GM21723 (cell line): ENCODE results near the gene HORMAD2.

Experiments
- ATAC-seq: cut with Tn5 transposase; IDR thresholded peaks from one replicate; pipeline ENCODE4 v1.9.1; 2021; ENCODE audit warnings: mild to moderate bottlenecking, moderate library complexity; ENCODE audit not compliant: unreplicated experiment

HORMAD2 gene

DNA sequence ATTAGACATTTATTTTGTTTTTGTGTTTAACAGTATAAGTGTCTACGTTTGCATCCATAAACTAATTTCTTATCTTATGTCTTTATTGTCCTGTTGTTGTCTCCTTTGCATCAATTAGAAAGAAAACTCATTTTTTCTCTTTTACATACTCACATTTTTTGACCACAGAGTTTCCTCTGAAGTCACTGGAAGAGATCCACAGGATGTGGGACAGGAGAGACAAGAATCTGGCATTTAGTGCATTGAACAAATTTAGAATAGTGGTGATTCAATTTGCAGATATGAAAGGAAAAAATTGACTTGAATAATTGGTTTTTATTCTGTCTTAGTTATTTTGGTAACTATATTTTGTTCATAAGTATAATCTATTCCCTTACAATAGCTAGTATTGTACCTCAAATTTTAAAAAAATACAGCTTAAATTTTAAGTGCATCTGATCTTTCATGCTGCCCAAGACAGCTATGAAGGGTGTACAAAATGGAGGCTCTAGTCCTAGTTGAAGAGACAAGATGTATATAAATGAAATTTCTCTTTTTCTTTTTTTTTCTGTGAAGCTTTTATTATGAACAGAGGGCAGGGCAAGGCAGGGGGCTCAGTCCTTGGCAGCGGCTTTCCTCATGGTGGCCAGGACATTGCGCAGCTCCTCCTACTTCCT, 24.4 kb downstream of the HORMAD2 start:
- ATAC-seq: no peak

- ATAC-seq: no peak
Measured at GRCh38 chr22:30105483-30105882, 25.2 kb downstream of the HORMAD2 start.

DNA sequence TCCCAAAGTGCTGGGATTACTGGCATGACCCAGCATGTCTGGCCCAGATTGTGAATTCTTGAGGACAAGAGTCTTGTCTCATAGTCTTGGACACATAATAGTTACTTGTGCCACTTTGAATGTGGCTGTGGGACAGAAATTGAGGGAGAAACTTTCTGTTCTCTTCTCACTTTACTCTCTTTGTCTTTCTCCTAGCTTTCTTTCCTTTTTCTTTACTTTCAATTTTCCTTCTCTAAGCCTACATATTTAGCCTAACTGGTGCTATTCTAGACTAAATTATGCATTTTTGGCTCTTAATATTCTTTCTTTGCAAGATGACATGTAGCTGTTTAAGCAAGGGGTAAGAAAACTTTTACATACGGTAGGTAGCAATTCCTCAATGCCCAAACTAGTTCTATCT, 33.2 kb downstream of the HORMAD2 start:
- ATAC-seq: no peak

- ATAC-seq: no peak
Measured at GRCh38 chr22:30114361-30114760, 34.1 kb downstream of the HORMAD2 start.

GRCh38 chr22:30115705-30116104, 35.4 kb downstream of the HORMAD2 start:
- ATAC-seq: no peak

- ATAC-seq: no peak
Measured at GRCh38 chr22:30116362-30117117, 36.3 kb downstream of the HORMAD2 start.

DNA sequence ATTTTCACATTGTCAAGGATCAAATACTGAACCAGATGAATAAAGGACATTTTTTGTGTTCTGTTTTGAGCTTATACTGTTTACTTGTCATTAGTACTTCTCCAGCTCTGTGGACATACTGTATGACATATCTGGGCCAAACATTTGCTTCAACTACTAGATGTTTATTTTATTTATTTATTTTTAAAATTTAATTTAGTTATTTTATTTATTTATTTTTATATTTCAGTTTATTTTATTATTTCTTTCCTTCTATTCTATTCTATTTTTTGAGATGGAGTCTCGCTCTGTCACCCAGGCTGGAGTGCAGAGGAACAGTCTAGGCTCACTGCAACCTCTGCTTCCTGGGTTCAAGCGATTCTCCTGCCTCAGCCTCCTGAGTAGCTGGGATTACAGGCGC, 37.0 kb downstream of the HORMAD2 start:
- no peak for ATAC-seq

DNA sequence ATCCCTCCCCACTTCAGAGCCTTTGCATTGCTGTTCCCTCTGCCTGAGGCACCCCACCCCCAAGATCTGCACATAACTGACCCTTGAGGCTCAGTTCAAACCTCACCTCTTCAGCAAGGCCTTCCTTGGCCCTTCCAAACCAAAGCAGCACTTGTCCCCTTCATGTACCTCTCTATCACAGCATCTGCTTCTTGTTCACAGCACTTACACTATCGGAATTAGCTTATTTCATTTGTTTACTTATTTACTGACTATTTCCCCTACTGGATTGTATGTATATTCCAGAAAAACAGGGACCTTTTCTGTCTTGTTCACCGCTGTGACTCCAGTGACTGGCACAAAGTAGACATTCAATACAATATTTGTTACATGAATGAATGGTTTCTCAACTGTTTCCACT, 38.0 kb downstream of the HORMAD2 start:
- ATAC-seq: no peak

DNA sequence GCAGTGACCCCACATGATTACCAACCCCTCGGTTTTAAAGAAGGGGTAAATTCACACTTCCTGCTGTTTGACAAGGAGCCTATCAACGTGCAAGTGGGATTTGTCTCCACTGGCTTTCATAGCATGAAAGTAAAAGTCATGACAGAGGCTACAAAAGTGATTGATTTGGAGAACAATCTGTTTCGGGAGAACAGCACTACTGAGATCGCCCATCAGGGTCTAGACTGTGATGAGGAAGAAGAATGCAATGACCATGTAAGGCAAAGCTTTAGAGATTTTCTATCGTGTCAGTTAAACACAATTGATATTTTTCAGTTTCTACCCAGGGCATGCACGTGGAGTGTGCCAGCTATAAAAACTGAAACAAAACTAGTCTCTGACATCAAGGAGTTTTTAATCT, 41.7 kb downstream of the HORMAD2 start:
- no peak for ATAC-seq

DNA sequence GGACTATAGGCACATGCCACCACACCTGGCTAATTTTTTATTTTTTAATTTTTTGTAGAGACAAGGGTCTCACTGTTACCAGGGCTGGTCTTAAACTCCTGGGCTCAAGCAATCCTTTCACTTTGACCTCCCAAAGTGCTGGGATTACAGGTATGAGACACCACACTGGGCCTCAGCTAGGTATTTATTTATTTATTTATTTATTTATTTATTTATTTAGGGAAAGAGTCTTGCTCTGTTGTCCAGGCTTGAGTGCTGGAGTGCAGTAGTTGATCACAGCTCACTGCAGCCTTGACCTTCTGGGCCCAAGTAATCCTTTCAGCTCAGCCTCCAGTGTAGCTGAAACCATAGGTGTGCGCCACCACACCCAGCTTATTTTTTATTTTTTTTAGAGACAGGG, 43.2 kb downstream of the HORMAD2 start:
- ATAC-seq: no peak

DNA sequence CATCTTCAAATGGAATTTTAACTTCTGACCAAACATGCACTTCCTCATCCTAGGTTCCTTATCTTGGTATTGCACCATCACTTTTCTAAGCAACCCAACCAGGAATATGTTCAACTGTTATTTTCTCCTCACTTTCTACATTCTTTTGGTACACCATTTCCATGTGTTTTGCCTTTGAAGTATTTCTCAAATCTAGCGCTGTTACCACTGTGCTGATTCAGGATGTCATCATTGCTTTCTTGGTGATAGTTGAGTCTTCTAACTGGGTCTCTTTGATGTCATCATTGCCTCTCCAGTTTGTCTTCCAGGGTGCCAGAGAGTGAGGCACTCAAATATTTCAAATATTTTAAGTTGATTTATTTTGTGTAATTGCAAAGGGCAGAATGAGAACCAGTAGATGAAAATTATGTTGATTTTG, 47.5 kb downstream of the HORMAD2 start:
- no peak for ATAC-seq

GRCh38 chr22:30128511-30128910, 48.2 kb downstream of the HORMAD2 start:
- no peak for ATAC-seq

DNA sequence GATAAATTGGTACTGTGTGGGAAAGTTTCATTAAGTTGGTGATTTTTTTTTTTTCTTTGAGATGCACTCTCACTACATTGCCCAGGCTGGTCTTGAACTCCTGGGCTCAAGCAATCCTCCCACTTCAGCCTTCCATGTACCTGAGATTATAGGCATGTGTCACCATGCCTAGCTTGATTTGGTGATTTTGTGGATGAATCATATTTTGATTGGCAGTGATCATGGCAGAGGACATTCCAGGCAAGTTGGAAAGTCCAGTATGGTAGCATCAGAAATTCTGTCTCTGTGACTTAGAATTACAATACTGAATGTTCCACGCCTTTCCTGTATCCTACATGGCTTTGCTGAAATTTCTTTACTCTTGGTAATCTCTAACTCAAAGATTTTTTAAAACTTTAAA, 49.4 kb downstream of the HORMAD2 start:
- no peak for ATAC-seq

GRCh38 chr22:30132290-30132996, 52.2 kb downstream of the HORMAD2 start:
- no peak for ATAC-seq

DNA sequence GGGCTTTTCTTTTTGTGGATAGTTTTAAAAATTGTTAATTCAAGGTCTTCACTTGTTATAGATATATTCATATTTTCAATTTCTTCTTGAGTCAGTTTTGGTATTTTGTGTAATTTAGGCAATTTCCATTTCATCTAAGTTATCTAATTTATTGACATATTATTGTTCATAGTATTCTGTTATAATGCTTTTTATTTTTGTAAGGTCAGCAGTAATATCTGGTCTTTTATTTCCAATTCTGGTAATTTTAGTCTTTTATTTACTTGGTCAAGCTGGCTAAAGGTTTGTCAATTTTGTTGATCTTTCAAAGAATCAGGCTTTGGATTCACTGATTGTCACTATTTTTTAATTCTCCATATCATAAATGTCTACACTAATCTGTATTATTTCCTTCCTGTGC, 60.1 kb downstream of the HORMAD2 start:
- no peak for ATAC-seq

DNA sequence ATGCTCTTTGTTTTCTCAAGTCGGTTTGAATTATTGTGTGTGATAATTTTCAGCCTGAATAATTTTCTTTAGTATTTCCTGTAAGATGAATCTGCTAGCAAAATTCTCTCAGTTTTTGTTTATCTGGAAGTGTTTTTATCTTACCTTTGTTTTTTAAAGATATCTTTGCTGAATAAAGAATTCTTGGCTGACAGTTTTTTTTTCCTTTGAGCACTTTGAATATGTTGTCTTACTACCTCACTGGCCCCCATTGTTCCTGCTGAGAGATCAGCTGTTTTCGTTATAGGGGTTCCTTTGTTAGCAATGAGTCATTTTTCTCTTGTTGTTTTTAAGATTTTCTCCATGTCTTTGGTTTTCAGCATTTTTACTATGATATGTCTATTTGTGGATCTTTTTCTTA, 63.0 kb downstream of the HORMAD2 start:
- ATAC-seq: no peak

DNA sequence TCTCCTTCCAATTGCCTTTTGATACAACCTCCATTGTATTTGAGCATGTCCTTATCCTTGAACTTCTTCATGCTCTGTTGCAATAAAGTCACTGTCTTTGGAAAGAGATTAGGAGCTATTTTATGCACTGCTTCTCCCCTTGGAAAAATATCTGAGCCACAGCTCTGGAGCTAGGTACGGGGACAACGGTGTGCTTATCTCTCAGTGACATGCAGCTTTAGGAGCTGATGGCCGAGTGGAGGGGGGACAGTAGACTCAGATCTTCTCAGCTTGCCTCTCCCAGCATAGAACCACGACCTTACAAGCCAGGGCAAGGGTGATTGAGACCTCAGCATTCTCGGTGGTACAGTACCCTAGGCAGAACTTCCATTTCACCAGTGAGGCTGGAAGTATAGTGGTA, 64.1 kb downstream of the HORMAD2 start:
- ATAC-seq: no peak

- ATAC-seq: no peak
Measured at GRCh38 chr22:30150212-30150611, 69.9 kb downstream of the HORMAD2 start.

- no peak for ATAC-seq
Measured at GRCh38 chr22:30158277-30158676, 78.0 kb downstream of the HORMAD2 start.

- no peak for ATAC-seq
Measured at GRCh38 chr22:30158744-30159500, 78.7 kb downstream of the HORMAD2 start.
